Omental fat pad (tissue), 4 donors: Measurements from ENCODE around the gene CDK14. TPM values are rescaled to one million over a fixed set of nuclear protein-coding genes. Genes with fewer than 3 reads are reported as not detected.
"Not testable (repeated sequence)": the region's sequence is repeated elsewhere in the genome, so short reads cannot be mapped to it uniquely, and the experiment has no call there.

Source experiments
- ATAC-seq: fragments of 150-250 bp; one replicate; pipeline ENCODE4 v1.9.1; 2016; ENCODE audit warnings: mild to moderate bottlenecking, moderate library complexity; ENCODE audit not compliant: low FRiP score
- DNase-seq: peaks from one replicate; pipeline ENCODE4 v3.0.0-alpha.2; 2019; ENCODE audit warnings: low spot score
- CTCF ChIP-seq, 3 donors: fragments of 450-650 bp; IDR thresholded peaks; one replicate each; pipeline ENCODE4 v1.5.1; 2016 to 2017; ENCODE audit warnings: antibody characterized with exemption in 3 of 3, mild to moderate bottlenecking in 3 of 3, moderate library complexity in 2 of 3
- total RNA-seq, 4 donors: library from RNA; depleted of rRNA; stranded (reverse); fragments of >200 nt; gene quantifications; one replicate each; pipeline ENCODE4 v1.1.0, GENCODE V29; 2016

Gene CDK14
- total RNA-seq, 4 donors from 2014 or later: 25.2 to 40.3 (median 30.8) TPM

DNA sequence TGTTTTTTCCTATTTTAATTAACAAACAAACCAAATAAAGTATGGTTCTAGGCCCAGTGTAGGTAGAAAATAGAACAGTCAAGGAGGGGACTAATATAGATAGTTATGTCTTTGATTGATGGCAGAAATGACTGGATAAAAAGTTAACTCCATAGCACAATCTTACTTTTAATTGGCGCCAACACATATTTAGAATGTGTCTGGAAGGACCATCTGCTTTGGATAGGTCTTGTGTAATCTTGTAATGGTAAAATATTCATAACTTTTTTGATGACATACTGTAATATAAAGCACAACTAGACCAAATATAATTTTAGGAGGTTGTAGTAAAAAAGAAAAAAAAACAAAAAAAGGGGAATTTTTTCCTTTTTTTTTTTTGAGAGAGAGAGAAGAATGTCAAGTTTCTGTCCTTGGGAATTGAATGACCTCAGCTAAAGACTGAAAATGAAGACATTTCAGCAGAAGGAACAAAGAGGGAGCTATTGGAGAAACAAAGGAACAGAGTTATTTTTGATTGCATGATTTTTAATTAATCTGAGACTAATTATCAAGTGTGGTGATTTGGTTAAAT, 193.7 kb downstream of the CDK14 start:
- no peak for TF ChIP-seq CTCF (IDR thresholded peaks at IDR 0.05)
- no peak for ATAC-seq

DNA sequence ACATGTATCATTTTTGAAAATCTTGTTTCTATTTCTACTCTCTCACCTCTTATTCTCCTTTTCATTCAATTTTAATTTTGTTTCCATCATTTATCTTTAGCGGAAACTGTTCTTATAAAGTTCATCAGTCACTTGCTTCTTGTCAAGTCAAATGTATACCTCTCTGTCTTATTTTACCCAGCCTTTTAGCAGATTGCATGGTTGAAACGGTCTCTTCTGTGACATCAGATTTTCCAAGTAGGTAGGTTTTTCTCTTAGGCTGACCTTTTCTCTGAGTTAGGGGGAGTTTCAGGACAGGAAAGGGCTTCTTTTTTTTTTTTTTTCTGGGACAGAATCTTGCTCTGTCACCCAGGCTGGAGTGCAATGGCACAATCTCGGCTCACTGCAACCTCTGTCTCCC, 195.5 kb downstream of the CDK14 start:
- no peak for ATAC-seq
- no peak for TF ChIP-seq CTCF (IDR thresholded peaks at IDR 0.05)
- DNase-seq: no peak

More for the DNA sequence above, 193.7 kb downstream of the CDK14 start:
- no peak for DNase-seq

DNA sequence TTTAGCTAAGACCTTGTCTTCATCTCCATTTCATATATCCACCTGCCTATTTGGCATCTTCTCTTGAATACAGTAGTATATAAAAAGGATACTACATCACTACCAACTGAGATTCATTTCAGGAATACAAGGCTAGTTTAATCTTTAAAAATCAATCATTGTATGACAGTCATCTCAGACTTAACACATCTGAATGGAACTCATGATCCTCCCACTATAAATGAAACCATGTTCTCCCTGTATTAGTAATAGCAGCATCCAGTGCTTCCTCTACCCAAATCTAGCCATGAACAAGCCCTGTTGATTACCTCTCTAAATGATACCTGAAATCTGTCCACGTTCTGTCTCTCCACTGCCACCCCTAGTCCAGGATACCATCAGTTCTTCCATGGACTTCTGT, 196.2 kb downstream of the CDK14 start:
- DNase-seq (no peak), ATAC-seq (no peak)
- TF ChIP-seq CTCF (IDR thresholded peaks at IDR 0.05): no peak

GRCh38 chr7:90794234-90794633, 198.1 kb downstream of the CDK14 start:
- ATAC-seq, DNase-seq: not testable (repeated sequence)

DNA sequence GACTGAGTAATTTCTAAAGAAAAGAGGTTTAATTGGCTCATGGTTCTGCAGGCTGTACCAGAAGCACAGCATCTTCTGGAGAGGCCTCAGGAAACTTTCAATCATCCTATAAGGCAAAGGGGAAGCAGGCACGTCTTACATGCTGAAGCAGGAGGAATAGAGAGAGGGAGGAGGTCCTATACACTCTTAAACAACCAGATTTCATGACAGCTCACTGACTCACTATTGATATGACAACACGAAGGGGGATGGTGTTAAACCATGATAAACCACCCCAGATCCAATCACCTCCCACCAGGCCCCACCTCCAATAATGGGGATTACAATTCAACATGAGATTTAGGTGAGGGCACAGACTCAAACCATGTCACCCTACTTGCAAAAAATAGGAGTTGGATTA, 201.5 kb downstream of the CDK14 start:
- no peak for DNase-seq
- no peak for TF ChIP-seq CTCF (IDR thresholded peaks at IDR 0.05)

GRCh38 chr7:90804370-90804769, 208.2 kb downstream of the CDK14 start:
- DNase-seq (no peak), ATAC-seq (no peak)
- no peak for TF ChIP-seq CTCF (IDR thresholded peaks at IDR 0.05)

More for the DNA sequence above, 201.5 kb downstream of the CDK14 start:
- ATAC-seq: no peak

DNA sequence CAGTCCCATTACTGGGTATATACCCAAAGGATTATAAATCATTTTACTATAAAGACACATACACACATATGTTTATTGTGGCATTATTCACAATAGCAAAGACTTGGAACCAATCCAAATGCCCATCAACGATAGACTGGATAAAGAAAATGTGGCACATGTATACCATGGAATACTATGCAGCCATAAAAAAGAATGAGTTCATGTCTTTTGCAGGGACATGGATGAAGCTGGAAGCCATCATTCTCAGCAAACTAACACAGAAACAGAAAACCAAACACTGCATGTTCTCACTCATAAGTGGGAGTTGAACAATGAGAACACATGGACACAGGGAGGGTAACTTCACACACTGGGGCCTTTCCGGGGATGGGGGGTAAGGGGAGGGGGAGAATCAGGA, 219.4 kb downstream of the CDK14 start:
- not testable (repeated sequence) for DNase-seq, ATAC-seq

DNA sequence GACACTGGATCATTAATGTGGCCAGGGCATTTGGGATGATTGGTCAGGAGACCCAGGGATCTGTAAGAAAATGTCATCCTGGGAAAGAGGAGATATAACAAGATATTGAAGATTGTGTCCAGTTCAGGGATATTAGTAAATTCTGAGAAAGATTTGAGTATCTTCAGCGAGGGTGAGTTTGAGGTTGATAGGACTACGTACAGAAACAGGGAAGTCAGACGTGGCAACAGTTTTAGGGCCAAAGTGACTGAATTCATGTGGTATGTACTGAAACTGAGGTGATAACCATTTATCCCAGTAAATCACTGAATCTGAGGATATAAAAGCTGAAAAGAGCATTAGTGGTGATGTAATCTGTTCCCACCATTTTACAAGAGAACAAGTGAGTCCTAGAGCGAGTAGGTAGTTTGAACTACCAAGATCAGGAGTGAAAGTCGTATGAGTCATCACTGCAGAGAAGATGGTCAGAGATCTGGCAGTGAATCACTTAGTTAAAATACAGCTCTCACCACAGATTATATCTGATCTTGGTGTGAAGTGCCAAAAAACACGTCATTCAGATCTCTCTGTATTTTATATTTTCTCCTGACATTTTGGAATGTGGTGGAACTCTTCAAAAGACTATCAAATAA, 220.5 kb downstream of the CDK14 start:
- TF ChIP-seq CTCF (IDR thresholded peaks at IDR 0.05): no peak
- DNase-seq (no peak), ATAC-seq (peak; percentile 98)
